K562 (cell line): ENCODE results near the gene MKNK2. TPM values are rescaled to one million over a fixed set of nuclear protein-coding genes. Genes with fewer than 3 reads are reported as not detected.
A peak's percentile ranks its signal among the peaks of the same experiment; 100 is the strongest.

Source experiments
- ATAC-seq: fragments of 200-7000 bp; cut with Tn5 transposase; 3 replicates; pipeline ENCODE4 v1.9.1; 2020; ENCODE audit warnings: moderate library complexity
- BruUV-seq: library from RNA; stranded (reverse); fragments of 400-500 nt; replicated peaks from 2 replicates; lab custom pipeline; 2021; lab: Mats Ljungman, UMichigan
- CTCF ChIA-PET: fragments of 300-600 bp; formaldehyde crosslinking; extraction: SDS; loops from one replicate; lab custom pipeline; 2021; ENCODE audit warnings: low intra/inter-chr PET ratio; lab: Yijun Ruan, JAX
- POLR2A ChIA-PET: fragments of 300-600, 350-650 bp; sonication (Branson Sonifier 250); formaldehyde crosslinking; extraction: SDS; loops from one replicate; lab custom pipeline; 2021; ENCODE audit warnings: antibody characterized with exemption, inconsistent platforms; lab: Yijun Ruan, JAX
- DNase-seq, 4 experiments: peaks; one replicate each; pipeline versions ENCODE4 v3.0.0 to v3.0.0-alpha.2; 2011 to 2018; ENCODE audit warnings: low spot score in 3 of 4, mixed read lengths in 3 of 4; ENCODE audit errors: extremely low read depth in 1 of 4
- FAIRE-seq: peaks from 2 replicates; lab custom pipeline; 2011; peaks lifted over from hg19 to GRCh38; lab: Jason Lieb, UNC
- H2AFZ ChIP-seq: 2 replicates; pipeline ENCODE4 v1.6.0; 2011; ENCODE audit warnings: low read depth, low read length, control low read depth, inconsistent platforms
- H3K27ac ChIP-seq: fragments of 200-600 bp; 3 replicates; pipeline ENCODE4 v1.8.0; 2011; ENCODE audit warnings: low read depth, mild to moderate bottlenecking, control low read depth, inconsistent platforms, low read length, moderate library complexity, mixed read lengths; ENCODE audit errors: extremely low read depth
- H3K27me3 ChIP-seq, 2 experiments: fragments of 300-600 bp in 1 of 2; 2 replicates in 1 of 2; 3 replicates in 1 of 2; pipeline versions ENCODE4 v1.6.0 to v1.8.0; 2011; ENCODE audit warnings: inconsistent platforms in 2 of 2, low read length in 2 of 2, mild to moderate bottlenecking in 1 of 2, mixed read lengths in 1 of 2, moderate library complexity in 1 of 2; ENCODE audit not compliant: control insufficient read depth in 2 of 2, insufficient read depth in 2 of 2
- H3K36me3 ChIP-seq: fragments of 300-600 bp; 3 replicates; pipeline ENCODE4 v1.8.0; 2011; ENCODE audit warnings: mild to moderate bottlenecking, low read length, inconsistent platforms; ENCODE audit not compliant: control insufficient read depth, insufficient read depth
- H3K4me1 ChIP-seq, 2 experiments: fragments of 200-600 bp in 1 of 2; replicated peaks in 1 of 2; 2 replicates in 1 of 2; 3 replicates in 1 of 2; pipeline versions ENCODE4 v1.5.1 to v1.8.0; 2011; ENCODE audit warnings: inconsistent platforms in 2 of 2, low read length in 2 of 2, mild to moderate bottlenecking in 1 of 2, mixed read lengths in 1 of 2, moderate library complexity in 1 of 2; ENCODE audit not compliant: control insufficient read depth in 2 of 2, insufficient read depth in 2 of 2
- H3K4me2 ChIP-seq: 2 replicates; pipeline ENCODE4 v1.6.1; 2011; ENCODE audit warnings: low read length, control low read depth, inconsistent platforms, mixed read lengths; ENCODE audit not compliant: insufficient read depth
- H3K4me3 ChIP-seq: fragments of 200-600 bp; sonication (generic), shearing (Covaris generic); 2 replicates; pipeline ENCODE4 v1.5.1; 2016; ENCODE audit warnings: control low read depth, inconsistent platforms
- H3K79me2 ChIP-seq: fragments of 200-600 bp; 3 replicates; pipeline ENCODE4 v1.8.0; 2011; ENCODE audit warnings: low read length, inconsistent platforms; ENCODE audit not compliant: control insufficient read depth, insufficient read depth
- H3K9ac ChIP-seq, 2 experiments: 2 replicates each; pipeline versions ENCODE4 v1.6.0 to v1.6.1; 2011; ENCODE audit warnings: low read depth in 2 of 2, low read length in 2 of 2, control low read depth in 1 of 2, inconsistent platforms in 1 of 2, mild to moderate bottlenecking in 1 of 2, mixed read lengths in 1 of 2; ENCODE audit not compliant: insufficient read depth in 1 of 2
- H3K9me1 ChIP-seq: one replicate; pipeline ENCODE4 v1.6.0; 2011; ENCODE audit warnings: inconsistent platforms, mild to moderate bottlenecking, low read length, moderate library complexity; ENCODE audit not compliant: control insufficient read depth, insufficient read depth
- H3K9me3 ChIP-seq: replicated peaks from 2 replicates; pipeline ENCODE4 v1.5.1; 2011; ENCODE audit warnings: low read depth, low read length, inconsistent platforms; ENCODE audit not compliant: control insufficient read depth, insufficient read depth
- H4K20me1 ChIP-seq: replicated peaks from 2 replicates; pipeline ENCODE4 v1.6.1; 2011; ENCODE audit warnings: low read length, inconsistent platforms, mixed read lengths; ENCODE audit not compliant: control insufficient read depth, insufficient read depth
- CEBPG ChIP-seq, 3 experiments: fragments of 200-800 bp in 1 of 3; sonication (Bioruptor generic) in 1 of 3; sonication (generic) in 1 of 3; formaldehyde crosslinking in 1 of 3; IDR thresholded peaks in 2 of 3; conservative IDR thresholded peaks in 1 of 3; 2 replicates each; pipeline versions ENCODE4 v1.6.1 to v1.8.0; 2016 to 2022; ENCODE audit warnings: missing compliant biosample characterization in 2 of 3, missing genetic modification characterization in 2 of 3, mild to moderate bottlenecking in 1 of 3, missing genetic modification reagents in 1 of 3
- ETV5 ChIP-seq: sonication (generic); formaldehyde crosslinking; IDR thresholded peaks from 2 replicates; pipeline ENCODE4 v1.4.0; 2020; ENCODE audit warnings: low read depth, mild to moderate bottlenecking, missing genetic modification reagents
- FUS ChIP-seq: fragments of 200-400 bp; formaldehyde crosslinking; optimal IDR thresholded peaks from 2 replicates; pipeline ENCODE3; 2017; ENCODE audit warnings: low read depth, low read length
- GABPB1 ChIP-seq: sonication (generic); formaldehyde crosslinking; IDR thresholded peaks from 2 replicates; pipeline ENCODE4 v1.8.0; 2022; ENCODE audit warnings: mild to moderate bottlenecking, missing genetic modification reagents
- PRMT5 ChIP-seq: sonication (generic); formaldehyde crosslinking; IDR thresholded peaks from 2 replicates; pipeline ENCODE4 v1.5.0; 2020; ENCODE audit warnings: missing genetic modification reagents
- RBFOX2 ChIP-seq: fragments of 200-400 bp; formaldehyde crosslinking; IDR thresholded peaks from 2 replicates; pipeline ENCODE4 v1.6.1; 2017; ENCODE audit warnings: low read depth, mild to moderate bottlenecking, low read length, moderate library complexity
- SPI1 ChIP-seq: IDR thresholded peaks from 2 replicates; pipeline ENCODE4 v1.6.1; 2011; ENCODE audit warnings: low read depth, low read length, control low read depth, borderline replicate concordance
- WGBS: fragments of 100-300 bp; shearing (Covaris generic); methylation state at CpG from one replicate; pipeline ENCODE4 v1.1.6; 2016; ENCODE audit warnings: low coverage, mixed read lengths; ENCODE audit not compliant: insufficient coverage; ENCODE audit errors: missing lambda C conversion rate; 5-methylcytosine and 5-hydroxymethylcytosine counted together
- in situ Hi-C: fragments of 300-500 bp; cut with MboI; formaldehyde crosslinking; loops from 4 replicates; pipeline ENCODE4 v1.15.0; 2018; ENCODE audit warnings: inconsistent platforms, mixed read lengths
- intact Hi-C: fragments of 100-400 bp; cut with micrococcal nuclease; formaldehyde crosslinking; loops from 2 replicates; pipeline ENCODE4 v1.14.2; 2022
- polyA plus RNA-seq, 8 experiments: library from polyadenylated mRNA; depleted of rRNA in 4 of 8; stranded (reverse) in 5 of 8; unstranded in 3 of 8; fragments of >200 nt; fragmentation: Nextera tagmentation in 2 of 8; fragmentation: Illumina TruSeq in 1 of 8; extraction: Ambion mirVana in 2 of 8; extraction: Trizol in 1 of 8; gene quantifications; 2 replicates each; pipeline versions ENCODE4 v1.2.1 to v1.2.3, GENCODE V29; 2011 to 2014; ENCODE audit warnings: inconsistent platforms in 1 of 8, missing spikeins in 1 of 8
- total RNA-seq, 7 experiments: library from RNA; depleted of rRNA in 6 of 7; stranded (reverse); fragments of >200 nt in 6 of 7; fragmentation: Illumina TruSeq in 2 of 7; extraction: Trizol in 2 of 7; gene quantifications; 2 replicates each; pipeline versions ENCODE4 v1.2.1 to v1.2.3, GENCODE V29; 2011 to 2021; ENCODE audit warnings: low replicate concordance in 1 of 7
- TF ChIP-seq, protein P1 (sequence below): sonication (generic); formaldehyde crosslinking; IDR thresholded peaks from 2 replicates; pipeline ENCODE4 v1.8.0; 2022; ENCODE audit warnings: missing genetic modification reagents, mild to moderate bottlenecking, moderate library complexity, borderline replicate concordance
- TF ChIP-seq, protein P2 (sequence below): fragments of 250-450 bp; sonication (Bioruptor Pico); IDR thresholded peaks from 2 replicates; pipeline ENCODE4 v1.9.0; 2021; ENCODE audit warnings: mild to moderate bottlenecking

Gene MKNK2
- total and polyA plus RNA-seq, 9 of the 15 experiments (the other 6 are each of a cell fraction or from before 2014, with no cell fraction given) = 5.1 to 191 (median 51.9) TPM

GRCh38 chr19:2086695-2087620 lies 35.9 kb upstream of the MKNK2 start (continued):
- TF ChIP-seq, protein P1, sequence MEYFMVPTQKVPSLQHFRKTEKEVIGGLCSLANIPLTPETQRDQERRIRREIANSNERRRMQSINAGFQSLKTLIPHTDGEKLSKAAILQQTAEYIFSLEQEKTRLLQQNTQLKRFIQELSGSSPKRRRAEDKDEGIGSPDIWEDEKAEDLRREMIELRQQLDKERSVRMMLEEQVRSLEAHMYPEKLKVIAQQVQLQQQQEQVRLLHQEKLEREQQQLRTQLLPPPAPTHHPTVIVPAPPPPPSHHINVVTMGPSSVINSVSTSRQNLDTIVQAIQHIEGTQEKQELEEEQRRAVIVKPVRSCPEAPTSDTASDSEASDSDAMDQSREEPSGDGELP (CRISPR knock-in tag) = peak; percentile 72
- TF ChIP-seq, all 486 proteins: peak for 55; not testable (repeated sequence) for 431

DNA sequence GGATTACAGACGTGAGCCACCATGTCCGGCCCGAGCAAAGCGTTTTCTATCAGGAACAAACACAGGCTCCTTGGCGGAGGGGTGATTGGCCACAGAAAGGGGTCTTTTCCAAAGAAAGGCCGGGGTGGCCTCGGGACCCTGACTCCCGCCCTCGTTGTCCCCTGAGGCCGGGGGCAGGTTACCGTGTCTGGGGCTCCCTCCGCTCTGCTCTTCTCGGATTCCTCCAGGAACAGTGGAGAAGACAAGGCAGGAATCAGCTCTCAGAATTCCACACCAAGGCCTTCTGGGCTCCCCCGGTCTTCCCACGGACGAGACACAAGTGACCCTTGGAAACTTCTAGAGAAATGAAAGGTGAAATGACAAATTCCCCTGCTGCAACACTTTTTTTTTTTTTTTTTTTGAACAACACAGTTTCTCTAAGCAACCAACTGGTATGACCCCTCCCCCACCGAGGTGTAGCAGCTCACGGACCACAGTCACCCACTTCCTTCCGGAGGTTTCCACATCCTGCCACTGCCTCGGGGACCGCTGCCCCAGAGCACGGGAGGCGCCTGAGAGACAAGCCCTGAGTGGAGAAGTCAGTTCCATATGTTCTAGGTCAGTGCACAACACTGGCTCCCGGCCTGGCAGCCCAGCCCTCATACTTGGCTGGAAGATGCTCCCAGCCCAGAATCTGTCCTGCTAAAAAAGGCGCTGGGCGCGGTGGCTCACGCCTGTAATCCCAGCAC lies 34.1 kb upstream of the MKNK2 start:
- BruUV-seq = no TSS peak
- Histone ChIP-seq H3K4me2 (peak overlapping the region; percentile 39), H4K20me1 (no peaks in the 10 kb centered on the region), H3K27me3 (no peaks in the 10 kb centered on the region), H3K79me2 (peaks cover 11% of the 10 kb centered on the region), H2AFZ (peak overlapping the region; percentile 9; the same call in 1 of the 2 replicates), H3K36me3 (peaks cover 18% of the 10 kb centered on the region; the same call in 2 of the 3 replicates), H3K9ac (peak overlapping the region; percentile 39 to 82; a peak in 3 of 4 replicates), H3K27ac (peak overlapping the region; percentile 59; the same call in 2 of the 3 replicates), H3K9me3 (no peaks in the 10 kb centered on the region), H3K9me1 (no peaks in the 10 kb centered on the region), H3K4me1 (peaks cover 27 to 51% of the 10 kb centered on the region in 2 experiments; a peak in 4 of 5 replicates), H3K4me3 (no peak overlapping the region)
- POLR2A ChIA-PET = interaction anchor here (1.0 kb wide), 1 partner anchor 50 kb away, joined by 3 read pairs; no protein-coding TSS in a partner anchor
- ATAC-seq = peak; percentile 70
- intact Hi-C loops = loop anchor here (5.0 kb wide), 1 partner anchor 68 kb away; the partner anchor contains the start of gene BTBD2
- FAIRE-seq = peak; percentile 57
- in situ Hi-C loops = no loop called here
- peak in 2 of 4 experiments; percentile 70 for DNase-seq
- CTCF ChIA-PET = no interaction called here
- WGBS = 69% methylated on average over 26 of the region's 28 CpGs
- TF ChIP-seq GABPB1 (CRISPR knock-in tag) = peak; percentile 77; the same call in 1 of the 2 replicates
- TF ChIP-seq CEBPG (CRISPR knock-in tag; IDR thresholded peaks at IDR 0.05) = no peak
- no peak for TF ChIP-seq CEBPG (tag; conservative IDR thresholded peaks at IDR 0.05 in 1 of 2, IDR thresholded peaks at IDR 0.05 in 1 of 2)
- TF ChIP-seq, protein P2, sequence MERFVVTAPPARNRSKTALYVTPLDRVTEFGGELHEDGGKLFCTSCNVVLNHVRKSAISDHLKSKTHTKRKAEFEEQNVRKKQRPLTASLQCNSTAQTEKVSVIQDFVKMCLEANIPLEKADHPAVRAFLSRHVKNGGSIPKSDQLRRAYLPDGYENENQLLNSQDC = no peak
- no peak for TF ChIP-seq FUS
- no peak for TF ChIP-seq PRMT5 (CRISPR knock-in tag)
- TF ChIP-seq SPI1 = peak; percentile 49; the same call in 1 of the 2 replicates
- peak; percentile 52 for TF ChIP-seq RBFOX2
- TF ChIP-seq ETV5 = peak; percentile 89
